Measurements from ENCODE around the gene PRKAR1B.
"Not testable (repeated sequence)": the region's sequence is repeated elsewhere in the genome, so short reads cannot be mapped to it uniquely, and the experiment has no call there.

The PRKAR1B gene

GRCh38 chr7:756928-757560 is 30.0 kb upstream of the PRKAR1B start:
- DNase-seq (ENCODE audit: low spot score): no peak

- no peak for DNase-seq (ENCODE audit: low spot score)
Observed at GRCh38 chr7:756231-756927, 29.3 kb upstream of the PRKAR1B start.

GRCh38 chr7:755413-755805 is 28.3 kb upstream of the PRKAR1B start:
- DNase-seq (ENCODE audit: low spot score): no peak

DNA sequence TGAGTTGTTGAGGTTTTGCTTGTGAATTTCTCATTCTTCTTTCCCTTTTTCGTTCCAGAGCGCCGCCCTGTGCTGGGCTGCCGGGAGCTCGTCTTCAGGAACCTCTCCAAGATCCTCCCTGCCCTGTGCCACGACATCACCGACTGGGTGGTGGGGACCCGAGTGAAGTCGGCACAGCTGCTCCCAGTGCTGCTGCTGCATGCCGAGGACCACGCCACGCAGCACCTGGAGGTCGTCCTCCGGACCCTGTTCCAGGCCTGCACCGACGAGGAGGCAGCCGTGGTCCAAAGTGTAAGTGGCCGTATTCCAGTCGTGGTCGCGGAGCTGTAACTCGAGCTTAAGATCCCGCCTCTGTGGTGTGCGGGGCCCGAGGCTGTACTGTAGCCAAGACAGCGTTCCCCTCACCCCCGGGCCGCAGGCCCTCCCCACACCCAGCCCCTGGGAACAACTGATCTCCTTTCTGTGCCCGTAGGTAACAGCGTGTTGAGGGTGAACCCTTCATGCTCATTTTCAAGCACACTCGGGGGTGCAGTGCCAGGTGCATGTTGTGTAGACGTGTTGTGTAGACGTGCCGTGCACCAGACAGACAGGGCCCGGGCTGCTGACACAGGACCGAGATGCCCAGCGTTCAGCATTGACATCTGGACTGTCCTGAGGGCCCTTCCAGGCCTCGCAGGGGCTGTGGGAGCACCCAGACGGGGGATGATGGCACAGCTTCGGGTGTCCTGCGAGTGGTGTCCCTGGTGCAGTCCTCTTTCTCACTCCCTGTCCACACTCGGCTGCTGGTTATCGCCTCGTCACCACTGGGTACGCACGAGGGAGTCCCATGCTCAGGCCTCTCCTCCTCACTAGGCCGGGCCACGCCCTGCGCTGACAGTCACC is 27.7 kb upstream of the PRKAR1B start:
- DNase-seq (ENCODE audit: low spot score): no peak

- DNase-seq (ENCODE audit: low spot score): no peak
Observed at GRCh38 chr7:753190-753589, 26.1 kb upstream of the PRKAR1B start.

GRCh38 chr7:752256-752655 is 25.2 kb upstream of the PRKAR1B start:
- not testable (repeated sequence) for DNase-seq (ENCODE audit: low spot score)

DNA sequence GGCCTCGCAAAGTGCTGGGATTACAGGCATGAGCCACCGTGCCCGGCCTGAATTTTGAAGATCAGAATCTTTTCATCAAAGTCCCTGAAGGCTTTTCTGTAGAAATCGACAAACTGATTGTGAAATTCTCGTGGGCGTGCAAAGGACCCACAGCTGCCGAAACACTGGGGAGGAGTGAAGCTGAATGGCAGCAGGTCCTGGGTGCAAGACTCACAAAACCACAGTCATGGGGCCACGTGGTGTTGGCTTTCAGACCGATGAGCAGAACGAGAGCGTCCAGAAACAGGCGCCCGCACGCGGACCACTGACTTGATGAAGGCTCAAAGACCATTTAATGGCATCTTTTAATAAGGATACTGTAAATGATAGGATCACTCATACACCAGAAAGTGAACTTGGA is 24.7 kb upstream of the PRKAR1B start:
- DNase-seq (ENCODE audit: low spot score): no peak

DNA sequence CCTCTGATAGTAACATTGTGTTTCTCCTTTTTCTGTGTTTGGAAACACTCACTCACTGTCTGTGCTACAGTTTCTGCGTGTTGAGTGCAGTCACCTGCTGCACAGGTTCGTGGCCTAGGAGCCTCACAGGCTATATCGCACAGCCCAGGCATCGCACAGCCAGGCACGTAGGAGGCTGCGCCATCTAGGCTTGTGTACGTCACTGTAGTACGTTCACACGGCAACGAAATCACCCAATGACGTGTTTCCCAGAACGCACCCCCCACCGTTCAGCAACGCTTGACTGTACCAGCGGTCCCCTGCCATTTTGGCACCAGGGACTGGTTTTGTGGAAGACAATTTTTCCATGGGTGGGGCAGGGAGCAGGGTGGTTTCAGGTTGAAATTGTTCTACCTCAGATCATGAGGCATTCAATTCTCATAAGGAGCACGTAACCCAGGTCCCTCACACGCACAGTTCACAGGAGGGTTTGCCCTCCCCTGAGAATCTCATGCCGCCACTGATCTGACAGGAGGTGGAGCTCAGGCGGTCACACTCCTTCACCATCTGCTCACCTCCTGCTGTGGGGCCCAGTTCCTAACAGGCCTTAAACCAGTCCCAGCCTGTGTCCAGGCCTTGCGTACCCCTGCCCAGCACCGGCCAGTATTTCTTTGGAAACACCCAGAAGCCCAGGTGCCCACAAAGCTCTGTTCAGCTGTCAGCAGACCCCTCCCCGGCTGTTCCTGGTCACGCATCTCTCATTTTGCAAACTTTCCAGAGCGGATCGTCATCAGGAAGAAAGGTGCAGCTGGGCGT is 23.2 kb upstream of the PRKAR1B start:
- DNase-seq (ENCODE audit: low spot score): no peak

DNA sequence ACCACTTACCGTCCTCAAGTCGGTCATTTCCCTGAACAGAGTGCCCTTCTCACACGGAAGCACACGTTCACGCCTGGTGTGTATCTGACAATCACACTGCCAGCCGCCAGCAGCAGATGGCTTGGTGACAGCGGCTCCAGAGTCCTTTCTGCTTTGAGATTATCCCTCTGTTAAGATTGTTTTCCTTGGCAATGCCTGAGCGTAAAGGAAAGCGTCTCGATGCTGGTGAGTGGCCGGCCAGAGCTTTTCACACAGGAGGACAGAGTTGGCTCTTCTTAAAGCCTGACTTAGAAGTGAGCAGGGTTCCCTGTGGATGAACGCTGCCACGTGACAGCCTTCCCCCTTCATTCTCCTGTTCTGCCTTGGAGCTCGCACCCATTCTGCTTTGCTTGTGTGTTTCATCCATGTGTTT is 22.1 kb upstream of the PRKAR1B start:
- no peak for DNase-seq (ENCODE audit: low spot score)

GRCh38 chr7:748446-748845 is 21.4 kb upstream of the PRKAR1B start:
- DNase-seq (ENCODE audit: low spot score): no peak

- no peak for DNase-seq (ENCODE audit: low spot score)
Observed at GRCh38 chr7:747186-747585, 20.1 kb upstream of the PRKAR1B start.

DNA sequence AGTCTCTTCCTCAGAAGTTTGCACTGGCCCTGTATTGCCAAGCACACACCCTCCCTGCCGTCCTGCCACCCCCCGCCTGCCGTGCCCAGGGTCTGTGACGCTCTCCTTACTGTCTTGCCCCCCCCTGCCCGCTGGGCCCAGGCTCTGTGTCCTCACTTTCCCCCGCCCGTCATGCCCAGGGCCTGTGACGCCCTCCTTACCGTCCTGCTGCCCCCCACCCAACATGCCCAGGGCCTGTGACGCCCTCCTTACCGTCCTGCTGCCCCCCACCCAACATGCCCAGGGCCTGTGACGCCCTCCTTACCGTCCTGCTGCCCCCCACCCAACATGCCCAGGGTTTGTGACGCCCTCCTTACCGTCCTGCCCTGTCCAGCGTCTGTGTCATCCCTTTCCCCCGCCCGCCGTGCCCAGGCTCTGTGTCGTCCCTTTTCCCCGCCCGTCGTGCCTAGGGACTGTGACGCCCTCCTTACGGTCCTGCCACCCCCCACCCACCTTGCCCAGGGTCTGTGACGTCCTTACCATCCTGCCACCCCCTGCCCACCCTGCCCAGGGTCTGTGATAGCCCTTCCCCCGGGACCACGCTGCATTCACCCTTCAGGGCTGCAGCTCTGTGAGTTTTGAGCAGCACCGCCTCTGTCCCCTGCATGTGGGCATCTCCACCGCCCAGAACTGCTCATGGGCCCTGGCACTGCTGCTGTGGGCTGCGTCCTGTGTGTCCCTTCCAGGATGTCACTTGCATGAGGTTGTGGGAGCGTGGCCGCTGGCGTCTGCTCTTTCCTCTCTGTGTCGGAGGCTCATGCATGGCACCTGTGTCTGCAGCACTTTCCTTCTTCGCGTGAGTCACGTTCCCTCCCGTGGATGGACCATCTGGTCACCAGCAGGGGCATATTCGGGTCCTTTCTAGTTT is 19.3 kb upstream of the PRKAR1B start:
- no peak for DNase-seq (ENCODE audit: low spot score)

- no peak for DNase-seq (ENCODE audit: low spot score)
Observed at GRCh38 chr7:745431-746154, 18.5 kb upstream of the PRKAR1B start.

DNA sequence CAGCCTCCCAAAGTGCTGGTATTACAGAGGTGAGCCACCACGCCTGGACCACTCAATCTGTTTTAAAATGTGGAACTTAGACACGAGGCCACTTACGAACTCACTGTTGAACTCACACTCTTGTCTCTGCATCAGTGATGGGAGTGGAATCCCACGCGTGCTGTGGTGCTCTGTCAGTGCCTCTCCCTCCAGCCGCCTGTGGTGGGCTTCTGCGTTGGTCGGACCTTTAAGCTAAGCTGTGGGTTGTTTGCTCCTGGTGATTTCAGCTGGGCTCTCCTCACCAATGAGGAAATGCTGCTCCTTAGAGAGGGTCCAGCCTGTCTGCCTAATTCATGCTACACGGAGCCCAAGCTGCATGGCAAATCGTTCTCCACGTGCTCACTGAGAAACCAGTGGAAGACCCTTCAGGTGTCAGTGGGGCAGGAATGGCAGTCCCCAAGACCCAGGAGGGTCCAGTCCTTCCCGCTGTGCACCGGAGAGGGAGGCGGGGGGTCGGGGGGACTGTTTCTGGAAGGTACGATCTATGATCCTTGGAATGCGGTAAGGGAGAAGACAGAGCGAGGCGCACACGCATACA is 17.9 kb upstream of the PRKAR1B start:
- DNase-seq (ENCODE audit: low spot score): no peak

DNA sequence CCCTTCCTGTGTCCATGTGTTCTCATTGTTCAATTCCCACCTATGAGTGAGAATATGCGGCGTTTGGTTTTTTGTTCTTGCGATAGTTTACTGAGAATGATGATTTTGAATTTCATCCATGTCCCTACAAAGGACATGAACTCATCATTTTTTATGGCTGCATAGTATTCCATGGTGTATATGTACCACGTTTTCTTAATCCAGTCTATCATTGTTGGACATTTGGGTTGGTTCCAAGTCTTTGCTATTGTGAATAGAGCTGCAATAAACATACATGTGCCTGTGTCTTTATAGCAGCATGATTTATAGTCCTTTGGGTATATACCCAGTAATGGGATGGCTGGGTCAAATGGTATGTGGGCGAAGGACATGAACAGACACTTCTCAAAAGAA is 17.0 kb upstream of the PRKAR1B start:
- not testable (repeated sequence) for DNase-seq (ENCODE audit: low spot score)

GRCh38 chr7:743341-744127 is 16.5 kb upstream of the PRKAR1B start:
- DNase-seq (ENCODE audit: low spot score): not testable (repeated sequence)

- DNase-seq (ENCODE audit: low spot score): no peak
Observed at GRCh38 chr7:742791-743190, 15.7 kb upstream of the PRKAR1B start.

GRCh38 chr7:741850-742249 is 14.8 kb upstream of the PRKAR1B start:
- DNase-seq (ENCODE audit: low spot score): no peak

DNA sequence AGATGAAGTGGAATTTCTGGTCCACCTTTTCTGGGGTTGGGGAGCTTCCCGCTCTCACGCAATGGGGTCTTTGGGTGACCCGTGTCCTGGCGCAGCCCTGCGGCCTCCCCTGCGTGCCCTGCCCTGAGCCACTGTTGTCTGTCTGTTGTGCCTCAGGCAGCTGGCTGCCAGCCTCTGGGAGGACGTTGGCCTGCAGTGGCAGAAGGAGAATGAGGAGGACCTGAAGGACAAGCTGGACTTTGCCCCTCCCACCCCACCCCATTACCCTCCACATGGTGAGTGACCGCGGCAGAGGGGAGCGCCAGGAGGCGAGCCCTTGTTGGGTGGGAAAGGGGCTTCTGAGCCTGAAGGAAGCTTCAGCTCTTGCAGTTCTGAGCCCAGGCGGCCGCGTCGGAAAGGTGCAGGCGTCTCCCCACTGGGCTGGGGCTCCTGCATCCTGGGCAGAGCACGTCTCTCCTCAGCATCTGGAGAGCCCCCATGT is 14.2 kb upstream of the PRKAR1B start:
- no peak for DNase-seq (ENCODE audit: low spot score)
